Bronchial epithelial cell (primary cell): ENCODE results near the gene RALGAPA2. TPM values are rescaled to one million over a fixed set of nuclear protein-coding genes. Genes with fewer than 3 reads are reported as not detected.
A peak's percentile ranks its signal among the peaks of the same experiment; 100 is the strongest.

ENCODE experiments used
- DNase-seq: peaks from one replicate; pipeline ENCODE4 v3.0.0-alpha.2; 2010; ENCODE audit warnings: low read depth
- FAIRE-seq: peaks from 2 replicates; lab custom pipeline; 2011; peaks lifted over from hg19 to GRCh38; lab: Jason Lieb, UNC
- H3K27me3 ChIP-seq: 2 replicates; pipeline ENCODE4 v1.5.1; 2011; ENCODE audit warnings: low read length; ENCODE audit not compliant: control insufficient read depth, insufficient read depth
- H3K36me3 ChIP-seq: 2 replicates; pipeline ENCODE4 v1.5.1; 2011; ENCODE audit warnings: low read length; ENCODE audit not compliant: control insufficient read depth, insufficient read depth
- H3K4me3 ChIP-seq: 2 replicates; pipeline ENCODE4 v1.5.1; 2011; ENCODE audit warnings: mild to moderate bottlenecking, low read depth, low read length, control low read depth
- total RNA-seq: library from RNA; depleted of rRNA; stranded (reverse); fragments of >200 nt; gene quantifications from 2 replicates; pipeline ENCODE4 v1.2.1, GENCODE V29; 2014
- TF ChIP-seq, protein P1 (sequence below): IDR thresholded peaks from 2 replicates; pipeline ENCODE4 v1.5.1; 2011; ENCODE audit warnings: mild to moderate bottlenecking, moderate library complexity, low read length, control low read depth, inconsistent platforms; ENCODE audit not compliant: insufficient read depth, severe bottlenecking

The RALGAPA2 gene
- total RNA-seq, 1 donor from 2014 or later: 8.7 TPM

GRCh38 chr20:20637998-20638725 is 74.3 kb downstream of the RALGAPA2 start:
- DNase-seq (no peak), FAIRE-seq (no peak)
- Histone ChIP-seq H3K36me3 (peaks cover 8% of the 10 kb centered on the region), H3K4me3 (no peak overlapping the region), H3K27me3 (no peaks in the 10 kb centered on the region)
- TF ChIP-seq, protein P1, sequence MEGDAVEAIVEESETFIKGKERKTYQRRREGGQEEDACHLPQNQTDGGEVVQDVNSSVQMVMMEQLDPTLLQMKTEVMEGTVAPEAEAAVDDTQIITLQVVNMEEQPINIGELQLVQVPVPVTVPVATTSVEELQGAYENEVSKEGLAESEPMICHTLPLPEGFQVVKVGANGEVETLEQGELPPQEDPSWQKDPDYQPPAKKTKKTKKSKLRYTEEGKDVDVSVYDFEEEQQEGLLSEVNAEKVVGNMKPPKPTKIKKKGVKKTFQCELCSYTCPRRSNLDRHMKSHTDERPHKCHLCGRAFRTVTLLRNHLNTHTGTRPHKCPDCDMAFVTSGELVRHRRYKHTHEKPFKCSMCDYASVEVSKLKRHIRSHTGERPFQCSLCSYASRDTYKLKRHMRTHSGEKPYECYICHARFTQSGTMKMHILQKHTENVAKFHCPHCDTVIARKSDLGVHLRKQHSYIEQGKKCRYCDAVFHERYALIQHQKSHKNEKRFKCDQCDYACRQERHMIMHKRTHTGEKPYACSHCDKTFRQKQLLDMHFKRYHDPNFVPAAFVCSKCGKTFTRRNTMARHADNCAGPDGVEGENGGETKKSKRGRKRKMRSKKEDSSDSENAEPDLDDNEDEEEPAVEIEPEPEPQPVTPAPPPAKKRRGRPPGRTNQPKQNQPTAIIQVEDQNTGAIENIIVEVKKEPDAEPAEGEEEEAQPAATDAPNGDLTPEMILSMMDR: no peak

DNA sequence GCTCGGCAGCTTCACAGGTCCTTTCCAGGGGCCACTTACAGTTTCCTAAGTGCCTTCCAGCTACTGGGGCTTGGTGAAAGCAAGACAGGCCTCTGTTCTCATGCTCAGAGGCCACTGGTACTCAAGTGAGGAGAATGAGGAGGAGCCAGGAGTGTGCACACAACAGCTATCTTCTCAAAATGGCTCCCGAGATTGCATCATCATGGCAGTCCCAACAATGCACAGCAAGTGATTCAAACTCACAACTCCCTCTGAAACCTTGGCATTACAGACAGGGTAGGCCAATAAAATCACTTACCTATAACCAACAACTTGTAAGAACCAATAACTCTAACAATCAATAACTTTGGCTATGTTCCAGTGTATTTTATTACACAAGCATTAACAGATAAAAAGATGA is 77.4 kb downstream of the RALGAPA2 start:
- Histone ChIP-seq H3K4me3 (no peak overlapping the region), H3K36me3 (peaks cover 8% of the 10 kb centered on the region), H3K27me3 (no peaks in the 10 kb centered on the region)
- TF ChIP-seq, protein P1: no peak
- FAIRE-seq (peak; percentile 28), DNase-seq (no peak)

DNA sequence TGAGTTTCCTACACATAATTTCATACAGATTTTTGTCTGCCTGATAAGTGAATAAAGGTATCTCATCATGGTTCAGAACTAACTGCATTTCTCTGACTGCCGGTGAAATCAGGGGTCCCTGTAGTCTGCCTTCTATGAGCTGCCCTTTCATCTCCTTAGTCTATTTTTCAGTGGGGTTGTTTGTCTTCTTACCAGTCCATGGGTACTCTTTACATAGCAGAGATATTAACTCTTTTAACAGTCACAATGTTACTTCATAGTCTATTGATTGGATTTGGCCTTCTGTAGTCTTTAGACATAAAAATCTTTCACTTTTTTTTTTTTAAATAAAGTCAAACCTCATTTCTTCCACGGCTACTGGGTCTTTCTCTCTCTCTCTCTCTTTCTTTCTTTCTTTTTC is 79.8 kb downstream of the RALGAPA2 start:
- no peak overlapping the region for H3K4me3 ChIP-seq
- H3K27me3 ChIP-seq: no peaks in the 10 kb centered on the region
- H3K36me3 ChIP-seq: peaks cover 12% of the 10 kb centered on the region
- FAIRE-seq (no peak), DNase-seq (no peak)
- TF ChIP-seq, protein P1: no peak

- H3K4me3 ChIP-seq: no peak overlapping the region
- peak; percentile 68 for DNase-seq
- no peaks in the 10 kb centered on the region for H3K27me3 ChIP-seq
- FAIRE-seq: no peak
- TF ChIP-seq, protein P1: no peak
- H3K36me3 ChIP-seq: peaks cover 15% of the 10 kb centered on the region
Measured at GRCh38 chr20:20630551-20630950, 81.9 kb downstream of the RALGAPA2 start.

DNA sequence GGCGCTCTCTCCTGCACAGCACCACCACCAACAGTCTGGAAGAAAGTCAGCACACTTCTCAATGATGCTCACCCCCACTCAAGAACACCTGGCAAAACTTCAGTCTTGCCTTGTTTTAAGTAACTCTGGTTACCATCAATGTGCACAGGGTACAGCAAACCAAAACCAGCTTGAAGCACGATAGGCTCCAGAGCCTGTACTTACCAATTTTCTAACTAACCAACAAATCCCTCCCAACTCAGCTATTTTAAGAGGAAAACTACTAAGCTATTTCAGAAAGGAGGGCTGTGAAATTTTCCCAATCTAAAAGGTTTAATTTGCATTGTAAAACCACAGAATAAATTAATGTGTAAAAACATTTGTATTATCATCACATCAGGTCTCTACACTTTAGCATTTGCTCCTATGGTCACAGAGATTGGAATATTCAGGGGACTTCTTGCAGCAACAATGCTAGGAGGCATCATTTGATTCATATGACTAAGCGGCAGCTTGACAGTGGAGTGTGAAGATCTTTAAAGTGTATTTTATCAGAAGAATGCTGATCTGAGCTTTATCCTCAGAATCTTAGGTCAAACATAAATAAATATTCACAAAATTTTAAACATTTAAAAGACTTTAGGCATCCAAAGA is 82.8 kb downstream of the RALGAPA2 start:
- FAIRE-seq (no peak), DNase-seq (no peak)
- TF ChIP-seq, protein P1: no peak
- Histone ChIP-seq H3K36me3 (peaks cover 14% of the 10 kb centered on the region), H3K27me3 (no peaks in the 10 kb centered on the region), H3K4me3 (no peak overlapping the region)
